ENCODE results near the gene SRGAP1.

SRGAP1 gene

DNA sequence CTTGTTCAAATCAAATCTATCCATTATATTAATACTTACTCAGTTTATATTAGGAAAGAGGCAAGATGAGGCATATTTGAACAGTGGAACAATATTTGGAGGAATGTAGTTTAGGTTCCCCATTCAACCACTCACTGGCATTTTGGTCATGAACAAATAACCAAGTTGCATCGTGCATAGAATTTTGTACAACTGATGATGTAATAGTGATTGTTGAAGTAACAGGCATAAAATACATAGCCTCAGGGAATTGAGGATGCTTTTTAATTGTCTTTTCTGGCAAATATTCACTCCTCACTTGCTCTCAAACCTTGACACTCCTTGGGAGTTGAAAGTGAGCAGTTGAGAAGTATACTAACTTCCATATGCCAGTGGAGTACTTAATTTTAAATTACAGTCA lies 175.2 kb downstream of the SRGAP1 start:
- no peak overlapping the region for H3K4me3 Mint-ChIP-seq
- no peak overlapping the region for H3K27ac Mint-ChIP-seq
- no peaks in the 10 kb centered on the region for H3K27me3 Mint-ChIP-seq (ENCODE audit: low read depth)
- no peaks in the 10 kb centered on the region for H3K9me3 Mint-ChIP-seq
- TF ChIP-seq, protein P1, sequence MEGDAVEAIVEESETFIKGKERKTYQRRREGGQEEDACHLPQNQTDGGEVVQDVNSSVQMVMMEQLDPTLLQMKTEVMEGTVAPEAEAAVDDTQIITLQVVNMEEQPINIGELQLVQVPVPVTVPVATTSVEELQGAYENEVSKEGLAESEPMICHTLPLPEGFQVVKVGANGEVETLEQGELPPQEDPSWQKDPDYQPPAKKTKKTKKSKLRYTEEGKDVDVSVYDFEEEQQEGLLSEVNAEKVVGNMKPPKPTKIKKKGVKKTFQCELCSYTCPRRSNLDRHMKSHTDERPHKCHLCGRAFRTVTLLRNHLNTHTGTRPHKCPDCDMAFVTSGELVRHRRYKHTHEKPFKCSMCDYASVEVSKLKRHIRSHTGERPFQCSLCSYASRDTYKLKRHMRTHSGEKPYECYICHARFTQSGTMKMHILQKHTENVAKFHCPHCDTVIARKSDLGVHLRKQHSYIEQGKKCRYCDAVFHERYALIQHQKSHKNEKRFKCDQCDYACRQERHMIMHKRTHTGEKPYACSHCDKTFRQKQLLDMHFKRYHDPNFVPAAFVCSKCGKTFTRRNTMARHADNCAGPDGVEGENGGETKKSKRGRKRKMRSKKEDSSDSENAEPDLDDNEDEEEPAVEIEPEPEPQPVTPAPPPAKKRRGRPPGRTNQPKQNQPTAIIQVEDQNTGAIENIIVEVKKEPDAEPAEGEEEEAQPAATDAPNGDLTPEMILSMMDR (IDR thresholded peaks at IDR 0.05; ENCODE audit: unreplicated experiment in 3 of 3) = no peak
- peaks cover 5% of the 10 kb centered on the region for H3K4me1 Mint-ChIP-seq
- peaks cover 6% of the 10 kb centered on the region for H3K36me3 Mint-ChIP-seq (ENCODE audit: low read depth)

DNA sequence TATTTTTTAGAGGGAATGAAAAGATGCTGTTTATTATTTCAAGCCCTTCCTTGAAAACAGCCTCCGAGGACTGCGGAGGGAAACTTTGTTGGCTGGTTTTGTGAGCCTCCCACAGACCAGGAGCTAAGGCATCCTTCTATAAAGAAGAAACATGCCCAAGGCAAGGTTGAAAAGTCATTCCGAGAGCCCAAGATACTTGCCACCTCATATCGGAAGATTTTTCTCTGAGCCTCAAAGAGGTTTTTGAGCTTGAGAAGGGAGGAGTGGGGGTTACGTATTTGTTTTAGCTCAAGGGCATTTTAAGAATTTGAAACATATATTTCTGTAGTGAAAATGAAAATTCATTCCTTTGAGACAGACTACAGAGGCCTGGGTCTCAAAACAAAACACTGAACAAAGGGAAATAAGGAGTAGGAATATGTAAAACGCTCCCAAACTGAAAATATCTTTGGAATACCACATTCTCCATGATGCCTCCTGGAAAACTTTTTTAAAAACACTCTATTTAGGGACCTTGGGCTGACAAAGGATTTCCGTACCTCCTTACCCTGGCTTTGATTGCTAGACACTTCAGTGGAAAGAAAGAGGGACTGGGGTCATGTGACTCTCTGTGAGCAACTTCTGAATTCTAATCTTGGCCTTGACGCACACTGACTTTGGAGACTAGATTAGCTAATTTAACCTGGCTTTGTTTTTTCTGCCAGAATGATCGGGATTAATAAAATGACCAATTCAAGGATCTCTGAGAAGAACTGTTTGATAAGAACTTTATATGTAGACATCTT lies 180.9 kb downstream of the SRGAP1 start:
- TF ChIP-seq, protein P1 (IDR thresholded peaks at IDR 0.05; ENCODE audit: unreplicated experiment in 3 of 3) = no peak
- Mint-ChIP-seq H3K4me1 (peaks cover 5% of the 10 kb centered on the region), H3K9me3 (no peaks in the 10 kb centered on the region), H3K36me3 (ENCODE audit: low read depth) (peaks cover 17% of the 10 kb centered on the region), H3K4me3 (no peak overlapping the region), H3K27ac (peak overlapping the region in 2 of 3 experiments; percentile 12 to 90), H3K27me3 (ENCODE audit: low read depth) (peaks cover 3% of the 10 kb centered on the region)

GRCh38 chr12:64027311-64027710 lies 182.8 kb downstream of the SRGAP1 start:
- peaks cover 3% of the 10 kb centered on the region for H3K27me3 Mint-ChIP-seq (ENCODE audit: low read depth)
- H3K4me3 Mint-ChIP-seq = no peak overlapping the region
- peaks cover 2% of the 10 kb centered on the region for H3K9me3 Mint-ChIP-seq
- peak overlapping the region in 1 of 3 experiments; percentile 17 for H3K27ac Mint-ChIP-seq
- TF ChIP-seq, protein P1 (IDR thresholded peaks at IDR 0.05; ENCODE audit: unreplicated experiment in 3 of 3) = no peak
- peaks cover 29% of the 10 kb centered on the region for H3K36me3 Mint-ChIP-seq (ENCODE audit: low read depth)
- H3K4me1 Mint-ChIP-seq = peaks cover 5% of the 10 kb centered on the region

GRCh38 chr12:64028541-64028940 lies 184.0 kb downstream of the SRGAP1 start:
- peaks cover 3% of the 10 kb centered on the region for H3K27me3 Mint-ChIP-seq (ENCODE audit: low read depth)

GRCh38 chr12:64029013-64029857 lies 184.7 kb downstream of the SRGAP1 start:
- TF ChIP-seq, protein P1 (IDR thresholded peaks at IDR 0.05; ENCODE audit: unreplicated experiment in 3 of 3) = no peak
- Mint-ChIP-seq H3K27me3 (ENCODE audit: low read depth) (peaks cover 3% of the 10 kb centered on the region), H3K4me1 (peaks cover 5% of the 10 kb centered on the region), H3K9me3 (peaks cover 4% of the 10 kb centered on the region), H3K27ac (peak overlapping the region in 2 of 3 experiments; percentile 26 to 34), H3K36me3 (ENCODE audit: low read depth) (peaks cover 41% of the 10 kb centered on the region), H3K4me3 (no peak overlapping the region)

More at GRCh38 chr12:64028541-64028940, 184.0 kb downstream of the SRGAP1 start:
- peaks cover 38% of the 10 kb centered on the region for H3K36me3 Mint-ChIP-seq (ENCODE audit: low read depth)
- peaks cover 2% of the 10 kb centered on the region for H3K9me3 Mint-ChIP-seq
- no peak overlapping the region for H3K27ac Mint-ChIP-seq
- peaks cover 5% of the 10 kb centered on the region for H3K4me1 Mint-ChIP-seq
- TF ChIP-seq, protein P1 (IDR thresholded peaks at IDR 0.05; ENCODE audit: unreplicated experiment in 3 of 3) = no peak
- H3K4me3 Mint-ChIP-seq = no peak overlapping the region

Data from nephron (organoid).